Stomach (tissue), 4 donors: ENCODE results near the gene ARID5A.

Experiments used
- EP300 ChIP-seq: sonication (generic); formaldehyde crosslinking; IDR thresholded peaks from one replicate; pipeline ENCODE4 v1.6.1; 2017; ENCODE audit warnings: antibody characterized with exemption
- POLR2AphosphoS5 ChIP-seq, 3 donors: sonication (generic); formaldehyde crosslinking; IDR thresholded peaks; one replicate each; pipeline ENCODE4 v1.6.1; 2016; ENCODE audit warnings: antibody characterized with exemption in 3 of 3
- TF ChIP-seq, protein P1 (sequence below), 7 experiments: fragments of 450-650 bp in 4 of 7; fragments of 200-600 bp in 3 of 7; sonication (generic) in 3 of 7; IDR thresholded peaks; one replicate each; pipeline ENCODE4 v1.5.1; 2016 to 2019; ENCODE audit warnings: antibody characterized with exemption in 7 of 7, control low read depth in 2 of 7, mild to moderate bottlenecking in 1 of 7

- TF ChIP-seq, protein P1, sequence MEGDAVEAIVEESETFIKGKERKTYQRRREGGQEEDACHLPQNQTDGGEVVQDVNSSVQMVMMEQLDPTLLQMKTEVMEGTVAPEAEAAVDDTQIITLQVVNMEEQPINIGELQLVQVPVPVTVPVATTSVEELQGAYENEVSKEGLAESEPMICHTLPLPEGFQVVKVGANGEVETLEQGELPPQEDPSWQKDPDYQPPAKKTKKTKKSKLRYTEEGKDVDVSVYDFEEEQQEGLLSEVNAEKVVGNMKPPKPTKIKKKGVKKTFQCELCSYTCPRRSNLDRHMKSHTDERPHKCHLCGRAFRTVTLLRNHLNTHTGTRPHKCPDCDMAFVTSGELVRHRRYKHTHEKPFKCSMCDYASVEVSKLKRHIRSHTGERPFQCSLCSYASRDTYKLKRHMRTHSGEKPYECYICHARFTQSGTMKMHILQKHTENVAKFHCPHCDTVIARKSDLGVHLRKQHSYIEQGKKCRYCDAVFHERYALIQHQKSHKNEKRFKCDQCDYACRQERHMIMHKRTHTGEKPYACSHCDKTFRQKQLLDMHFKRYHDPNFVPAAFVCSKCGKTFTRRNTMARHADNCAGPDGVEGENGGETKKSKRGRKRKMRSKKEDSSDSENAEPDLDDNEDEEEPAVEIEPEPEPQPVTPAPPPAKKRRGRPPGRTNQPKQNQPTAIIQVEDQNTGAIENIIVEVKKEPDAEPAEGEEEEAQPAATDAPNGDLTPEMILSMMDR (IDR thresholded peaks at IDR 0.05) = no peak
- TF ChIP-seq POLR2AphosphoS5 (IDR thresholded peaks at IDR 0.05) (no peak), EP300 (no peak)
Measured at GRCh38 chr2:96546797-96547196, 10.2 kb downstream of the ARID5A start.
